Eye (tissue), 1 donor: ENCODE results near the gene HESX1.

Source experiments
- DNase-seq: peaks from one replicate; pipeline ENCODE4 v3.0.0-alpha.2; 2015

Gene HESX1

DNA sequence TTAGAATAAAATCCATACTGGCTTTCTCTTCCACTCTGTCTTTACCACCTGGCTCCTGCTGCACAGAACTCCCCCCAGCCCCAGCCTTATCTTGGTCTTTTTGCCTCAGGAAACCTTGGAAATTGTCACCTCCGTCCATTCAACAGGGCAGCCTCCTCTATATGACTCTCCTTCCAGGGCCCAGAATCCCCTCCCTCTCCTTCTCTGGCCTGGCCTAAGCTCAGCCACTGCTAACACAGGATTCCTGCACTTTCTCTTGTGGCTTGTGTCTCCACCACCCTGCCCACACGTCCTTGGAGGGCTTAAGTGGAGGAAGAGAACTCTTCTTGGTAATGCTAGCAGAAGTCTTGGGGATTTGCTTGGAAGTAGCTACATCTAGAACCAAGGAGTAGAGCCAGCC, 33.1 kb downstream of the HESX1 start:
- no peak for DNase-seq

DNA sequence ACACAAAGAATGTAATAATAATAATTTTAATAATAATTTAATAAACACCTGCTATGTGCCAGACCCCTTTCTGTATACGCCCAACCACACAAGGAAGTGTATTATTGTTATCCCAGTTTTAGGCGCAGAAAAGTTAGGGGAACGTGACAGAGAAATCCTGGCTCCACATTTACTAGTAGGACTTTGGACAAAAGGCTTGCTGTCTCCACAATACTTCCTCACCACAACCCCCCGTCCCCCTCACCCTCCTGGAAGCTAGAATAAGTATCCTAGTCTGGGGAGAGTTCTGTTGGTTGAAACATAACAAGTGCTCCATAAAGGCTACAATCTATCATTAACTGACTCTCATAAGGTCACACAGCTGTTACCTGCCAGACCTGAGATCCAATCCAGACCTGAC, 34.1 kb downstream of the HESX1 start:
- DNase-seq: no peak

DNA sequence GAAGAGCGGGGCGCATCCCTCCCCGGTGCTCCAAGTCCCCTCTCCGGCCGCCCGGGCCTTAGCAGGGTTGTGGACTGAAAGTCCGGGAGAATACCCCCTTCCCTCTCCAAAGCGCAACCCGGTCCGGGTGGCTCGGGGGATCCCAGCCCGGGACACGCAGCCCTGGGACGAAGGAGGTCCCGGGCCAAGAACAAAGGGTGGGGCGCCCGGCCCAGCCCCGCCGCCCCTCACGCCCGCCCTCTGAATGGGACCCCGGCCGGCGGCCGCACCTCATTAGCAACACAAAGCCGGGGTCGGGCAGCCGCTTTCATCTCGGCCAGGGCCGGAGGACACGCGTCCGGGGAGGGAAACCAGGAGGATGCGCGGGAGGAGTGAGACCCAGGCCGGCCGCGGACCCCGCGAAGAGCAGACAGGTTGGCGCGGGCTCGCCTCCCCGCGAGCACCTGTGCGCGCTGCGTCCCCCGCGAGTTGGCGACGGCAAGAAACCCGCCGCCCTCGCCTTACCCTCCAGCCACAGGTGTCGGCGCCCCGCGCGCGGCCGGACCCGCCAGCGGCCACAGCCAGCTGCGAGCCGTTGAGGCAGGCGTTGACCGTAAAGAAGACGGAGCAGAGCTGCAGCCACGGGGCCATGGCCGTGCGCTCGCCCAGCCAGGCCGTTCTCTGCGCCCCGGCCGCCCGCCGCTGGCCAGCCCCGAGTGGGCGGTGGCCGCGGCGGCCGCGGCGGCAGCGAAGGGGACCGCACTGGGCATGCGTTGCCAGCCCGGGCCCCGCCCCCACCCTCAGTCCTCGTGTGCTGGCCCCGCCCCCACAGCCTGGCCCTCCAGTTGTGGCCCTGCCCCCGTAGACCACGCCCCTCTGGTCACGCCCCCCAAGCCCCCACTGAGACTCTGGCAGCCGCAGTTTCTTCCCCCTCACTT, 34.9 kb downstream of the HESX1 start, which contains the start of gene IL17RD:
IL17RD (minus strand) TSS at position 697 of the 917 bp plus-strand sequence; CDS start at position 630, 67 bp downstream.
- peak; percentile 94 for DNase-seq

GRCh38 chr3:57164217-57164656, 35.5 kb downstream of the HESX1 start:
- DNase-seq: peak; percentile 71

- DNase-seq: no peak
Observed at GRCh38 chr3:57163751-57164150, 36.0 kb downstream of the HESX1 start.

DNA sequence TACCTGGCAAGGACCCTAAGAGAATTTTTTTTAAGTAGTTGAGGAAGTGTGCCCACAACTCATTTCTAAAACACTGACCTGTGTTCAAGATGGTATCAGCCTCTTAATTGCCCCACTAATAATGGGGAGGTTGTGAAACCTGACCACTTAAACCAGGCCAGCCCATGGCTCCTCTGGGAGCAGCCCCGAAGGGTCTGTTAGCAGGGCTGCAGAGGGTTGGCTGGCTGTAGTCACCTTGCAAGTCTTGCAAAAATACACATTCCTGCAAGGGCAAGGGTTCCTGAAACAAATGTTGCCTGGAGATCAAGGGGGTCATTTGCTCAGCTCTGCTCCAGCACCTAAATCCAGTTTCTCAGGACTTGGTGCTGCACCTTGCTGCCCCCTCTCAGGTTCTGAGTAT, 37.9 kb downstream of the HESX1 start:
- no peak for DNase-seq

DNA sequence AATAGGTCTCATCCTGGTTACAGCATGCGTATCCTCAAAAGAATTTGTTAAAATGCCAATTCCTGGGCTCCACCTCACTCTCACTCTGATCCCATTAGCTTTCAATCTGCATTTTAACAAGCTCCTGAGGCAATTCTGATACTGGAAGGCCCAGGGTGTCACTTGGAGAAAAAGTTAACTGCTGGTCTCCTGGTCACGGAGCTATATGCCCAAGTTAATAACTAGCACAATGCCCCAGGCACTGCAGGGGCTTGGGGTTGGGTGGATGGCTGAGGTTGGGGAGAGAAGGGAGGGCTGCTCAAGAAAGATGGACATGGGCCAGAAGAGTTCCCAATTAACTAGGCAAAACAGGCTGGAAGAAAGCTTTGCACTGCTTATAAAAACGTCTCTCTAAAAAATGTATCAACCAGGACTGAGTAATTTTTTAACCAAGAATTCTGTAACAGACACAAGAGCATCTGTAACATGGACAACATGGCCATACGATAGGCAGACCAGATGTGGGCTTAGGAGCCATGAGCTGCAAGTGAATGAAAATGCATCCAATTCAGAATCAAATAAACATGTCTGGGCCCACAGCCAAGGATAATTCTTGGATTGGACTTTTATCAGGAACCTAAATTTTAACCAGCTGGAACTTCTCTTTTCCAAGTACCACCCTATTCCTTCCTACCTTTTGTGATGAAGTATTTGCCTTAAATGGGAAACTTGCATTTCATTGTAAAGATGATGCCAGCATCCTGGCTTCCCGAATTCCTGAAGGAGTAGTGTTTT, 38.8 kb downstream of the HESX1 start:
- peak; percentile 89 for DNase-seq

DNA sequence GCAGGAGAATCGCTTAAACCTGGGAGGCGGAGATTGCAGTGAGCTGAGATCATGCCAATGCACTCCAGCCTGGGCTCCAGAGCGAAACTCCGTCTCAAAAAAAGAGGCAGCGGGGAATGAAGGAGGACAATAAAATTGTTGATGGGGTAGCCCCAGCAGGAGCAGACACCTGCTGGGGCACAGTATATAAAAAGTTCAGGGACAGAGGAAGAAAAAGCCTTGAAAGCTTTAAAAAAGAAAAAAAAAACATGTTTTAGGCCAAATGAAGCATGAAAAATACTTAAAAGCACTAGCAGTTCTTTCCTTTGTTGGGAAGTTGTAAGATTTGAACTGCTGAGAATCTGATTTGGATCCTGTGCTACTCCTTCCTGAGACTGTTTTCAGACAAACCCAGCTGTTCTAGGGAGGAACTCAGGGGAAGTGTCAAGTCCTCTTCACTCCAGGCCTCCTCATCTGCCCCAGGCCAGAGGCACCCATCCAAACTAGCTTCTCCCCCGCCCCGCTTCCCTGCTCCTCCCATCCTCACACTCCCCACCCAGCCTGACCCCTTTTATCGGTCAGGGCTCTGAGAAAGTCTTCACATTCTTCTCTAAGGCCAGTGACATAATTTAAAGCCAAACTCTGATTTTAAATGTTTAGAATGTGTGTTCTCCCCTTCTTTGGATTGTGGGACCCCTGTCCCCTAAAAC, 39.6 kb downstream of the HESX1 start:
- peak; percentile 61 for DNase-seq

DNA sequence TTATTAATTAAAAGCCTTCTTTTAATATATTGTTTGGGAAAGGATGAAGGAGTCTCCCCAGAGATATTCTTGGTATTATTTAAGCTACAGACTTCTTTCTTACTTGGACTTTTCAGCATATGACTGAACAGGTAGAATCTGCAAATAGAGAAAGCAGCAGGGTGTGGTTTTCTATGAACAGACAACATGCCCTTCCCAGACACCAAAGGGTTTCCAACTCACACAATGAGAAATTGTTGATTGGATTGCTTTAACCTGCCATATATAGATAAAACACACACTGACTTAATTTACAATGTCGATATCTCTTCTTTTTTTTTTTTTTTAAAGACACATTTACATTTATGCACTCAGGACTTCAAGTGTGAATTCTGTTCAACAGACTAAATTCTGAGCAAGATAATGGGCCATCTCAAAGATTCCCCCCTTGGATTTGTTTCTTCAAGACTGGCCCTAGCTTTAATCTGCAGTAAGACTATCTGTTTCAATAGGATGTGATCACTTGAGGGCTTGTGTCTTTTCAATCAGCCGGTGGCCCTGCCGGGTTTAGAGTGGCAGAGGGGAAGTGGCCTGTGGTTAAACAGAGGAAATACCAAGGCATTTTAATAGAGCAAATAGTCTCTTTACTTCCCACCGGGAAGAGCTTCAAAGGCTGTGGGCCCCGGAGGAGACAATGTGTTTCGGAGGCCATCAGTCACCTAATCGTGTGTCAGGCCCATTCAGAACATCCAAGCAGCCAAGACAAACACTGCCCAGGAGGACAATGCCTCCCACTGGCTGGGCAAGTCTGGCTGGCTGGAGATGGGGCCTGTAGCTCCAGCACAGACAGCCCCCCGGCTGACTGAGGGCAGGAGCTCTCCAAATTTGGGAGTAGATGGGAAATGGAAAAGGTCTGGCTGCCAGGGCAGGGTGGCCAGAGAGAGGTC, 40.7 kb downstream of the HESX1 start:
- no peak for DNase-seq

GRCh38 chr3:57158325-57158724, 41.5 kb downstream of the HESX1 start:
- DNase-seq: no peak

DNA sequence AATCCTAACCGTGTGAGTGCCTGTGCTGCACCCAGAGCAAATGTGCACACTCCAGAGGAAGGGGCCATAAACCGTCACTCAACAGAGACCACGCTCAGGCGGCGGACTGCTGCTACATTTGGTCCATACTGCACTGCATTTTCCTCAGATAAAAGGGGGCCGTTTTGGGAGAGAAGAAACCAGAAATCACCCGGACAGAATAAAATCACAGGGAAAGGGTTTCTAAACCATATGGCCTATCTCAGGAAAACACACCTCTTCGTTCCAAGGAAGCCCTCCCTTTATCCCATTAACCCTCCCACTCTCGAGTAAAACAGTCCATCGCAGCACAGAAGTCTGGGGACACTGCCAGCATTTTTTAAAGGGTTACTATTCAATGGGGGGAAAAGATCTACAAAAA, 42.2 kb downstream of the HESX1 start:
- DNase-seq: no peak

DNA sequence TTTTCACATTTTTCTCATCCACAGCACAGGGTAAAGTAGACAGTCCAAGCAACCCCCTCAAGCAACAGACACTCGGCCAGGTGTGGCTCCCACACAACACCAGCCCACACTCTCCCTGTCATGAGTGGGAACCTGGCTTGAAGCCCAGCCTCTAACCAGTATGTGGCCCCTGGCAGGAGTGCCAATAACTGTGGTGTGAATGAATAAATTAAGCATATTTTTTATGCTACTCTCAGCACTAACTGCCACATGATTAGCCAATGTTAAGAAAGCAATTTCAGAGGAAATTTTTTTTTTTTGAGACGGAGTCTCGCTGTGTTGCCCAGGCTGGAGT, 44.5 kb downstream of the HESX1 start:
- no peak for DNase-seq

GRCh38 chr3:57154470-57155309, 45.1 kb downstream of the HESX1 start:
- no peak for DNase-seq

- DNase-seq: peak; percentile 82
Observed at GRCh38 chr3:57152151-57153143, 47.3 kb downstream of the HESX1 start.

- DNase-seq: no peak
Observed at GRCh38 chr3:57151749-57152148, 48.0 kb downstream of the HESX1 start.

- DNase-seq: peak; percentile 68
Observed at GRCh38 chr3:57151021-57151449, 48.7 kb downstream of the HESX1 start.

- DNase-seq: peak; percentile 49
Observed at GRCh38 chr3:57150113-57150581, 49.6 kb downstream of the HESX1 start.
